ENCODE results near the gene AQP11. TPM values are rescaled to one million over a fixed set of nuclear protein-coding genes. Genes with fewer than 3 reads are reported as not detected.

AQP11 gene
- total and polyA plus RNA-seq, 2 of the 4 experiments (the other 2 are of a cell fraction), result 1.1 TPM

- TF ChIP-seq CEBPB (IDR thresholded peaks at IDR 0.05; ENCODE audit: low read depth, low read length) (no peak), SMC3 (IDR thresholded peaks at IDR 0.05; ENCODE audit: low read depth, low read length) (no peak), RAD21 (IDR thresholded peaks at IDR 0.05; ENCODE audit: low read length) (peak; percentile 24; the same call in 1 of the 2 replicates), FOS (IDR thresholded peaks at IDR 0.05; ENCODE audit: low read depth, low read length) (no peak)
- intact Hi-C loops (cut with micrococcal nuclease), result no loop called here
- H3K27me3 ChIP-seq (ENCODE audit: control insufficient read depth, insufficient read depth, low read length), result no peaks in the 10 kb centered on the region
- no peak overlapping the region for H2AFZ ChIP-seq (replicated peaks; ENCODE audit: low read length, poor library complexity)
- no peak overlapping the region for H2BK15ac ChIP-seq (ENCODE audit: low read depth, low read length)
- in situ Hi-C loops (cut with MboI; ENCODE audit: low sequenced_read_pairs), result no loop called here
- H3K23ac ChIP-seq (ENCODE audit: low read depth, low read length), result no peak overlapping the region
- H2AK5ac ChIP-seq (ENCODE audit: low read depth, low read length), result no peak overlapping the region
- POLR2A ChIA-PET (ENCODE audit: unreplicated experiment), result no interaction called here
- no peak overlapping the region for H2AK9ac ChIP-seq (replicated peaks; ENCODE audit: low read depth, low read length, poor library complexity)
- H4K20me1 ChIP-seq (ENCODE audit: insufficient read depth, low read length), result no peaks in the 10 kb centered on the region
- ATAC-seq (ENCODE audit: low read depth) (no peak), DNase-seq (peak; percentile 9)
- BruUV-seq (replicated peaks), result no TSS peak
- H4K8ac ChIP-seq (ENCODE audit: low read depth in 2 of 2, low read length in 2 of 2), result no peak overlapping the region
- CTCF ChIA-PET, result no interaction called here
- no peak overlapping the region for H3K18ac ChIP-seq (ENCODE audit: low read depth, low read length)
- no peak overlapping the region for H2BK5ac ChIP-seq (ENCODE audit: low read depth, low read length, poor library complexity, severe bottlenecking)
- no peaks in the 10 kb centered on the region for H3K36me3 ChIP-seq (ENCODE audit: control insufficient read depth, insufficient read depth, low read length)
- H3K14ac ChIP-seq (replicated peaks; ENCODE audit: low read depth, low read length), result no peak overlapping the region; the same call in 1 of the 2 replicates
- no peak overlapping the region for H3K4me2 ChIP-seq (ENCODE audit: low read depth, low read length)
- H4K5ac ChIP-seq (ENCODE audit: low read depth, low read length), result no peak overlapping the region
- no peak overlapping the region for H3K9ac ChIP-seq (ENCODE audit: low read depth, low read length)
- H3K56ac ChIP-seq (ENCODE audit: extremely low read depth, insufficient read depth, low read length), result no peak overlapping the region
- no peak overlapping the region for H3K4ac ChIP-seq (ENCODE audit: low read depth, low read length)
- no peak overlapping the region for H4K91ac ChIP-seq (ENCODE audit: insufficient read depth, low read depth, low read length)
- H2BK120ac ChIP-seq (ENCODE audit: low read depth, low read length), result no peak overlapping the region
- no peak overlapping the region for H3K4me3 ChIP-seq (ENCODE audit: insufficient read depth, low read depth, low read length)
- dilution Hi-C loops (cut with HindIII; ENCODE audit: low sequenced_read_pairs, unreplicated experiment), result no loop called here
- peaks cover 7% of the 10 kb centered on the region for H3K9me1 ChIP-seq (ENCODE audit: insufficient read depth, low read length)
- 27% methylated on average over 2 of the region's 5 CpGs; no CpG with 5 or more reads in 1 of the 2 experiments for WGBS, 2 experiments (ENCODE audit: extremely low coverage in 2 of 2, insufficient read length in 1 of 2)
- no peak overlapping the region for H3K27ac ChIP-seq (ENCODE audit: insufficient read depth, low read length)
- H3K79me1 ChIP-seq (ENCODE audit: low read depth in 1 of 2, low read length in 2 of 2), result no peaks in the 10 kb centered on the region
- H2BK20ac ChIP-seq (ENCODE audit: low read depth, low read length), result peak overlapping the region; percentile 29; the same call in 1 of the 2 replicates
- H3K4me1 ChIP-seq (ENCODE audit: control insufficient read depth, insufficient read depth, low read length), result peaks cover 13% of the 10 kb centered on the region
- H3K9me3 ChIP-seq (ENCODE audit: control insufficient read depth, insufficient read depth, low read length), result peaks cover 2% of the 10 kb centered on the region
These were observed 32.2 kb upstream of the AQP11 start for GRCh38 chr11:77557553-77557952.
